Calu3 (cell line): Measurements from ENCODE around the gene AASDHPPT. TPM values are rescaled to one million over a fixed set of nuclear protein-coding genes. Genes with fewer than 3 reads are reported as not detected.

Source experiments
- BruUV-seq: library from RNA; stranded (reverse); fragments of 400-500 nt; replicated peaks from 2 replicates; lab custom pipeline; 2021; lab: Mats Ljungman, UMichigan
- CTCF ChIA-PET: fragments of 300-600 bp; sonication (Branson Sonifier 250); formaldehyde crosslinking; loops from one replicate; lab custom pipeline; 2022; ENCODE audit warnings: antibody characterized with exemption; lab: Charles Lee
- DNase-seq: peaks from one replicate; pipeline ENCODE4 v3.0.0; 2022
- H3K27ac Mint-ChIP-seq: one replicate; pipeline ENCODE4 v1.8.0; 2022; ENCODE audit warnings: mixed read lengths; ENCODE audit not compliant: unreplicated experiment
- H3K27me3 Mint-ChIP-seq: one replicate; pipeline ENCODE4 v1.8.0; 2022; ENCODE audit warnings: mixed read lengths; ENCODE audit not compliant: unreplicated experiment
- H3K36me3 Mint-ChIP-seq: one replicate; pipeline ENCODE4 v1.8.0; 2022; ENCODE audit warnings: mild to moderate bottlenecking, moderate library complexity, mixed read lengths; ENCODE audit not compliant: insufficient read depth, unreplicated experiment
- H3K4me1 Mint-ChIP-seq: one replicate; pipeline ENCODE4 v1.8.0; 2022; ENCODE audit warnings: mild to moderate bottlenecking, low read depth, mixed read lengths; ENCODE audit not compliant: unreplicated experiment
- H3K4me3 Mint-ChIP-seq: one replicate; pipeline ENCODE4 v1.8.0; 2022; ENCODE audit warnings: mild to moderate bottlenecking, low read depth, moderate library complexity, mixed read lengths; ENCODE audit not compliant: unreplicated experiment
- H3K9me3 Mint-ChIP-seq: one replicate; pipeline ENCODE4 v1.8.0; 2022; ENCODE audit warnings: low read depth, mixed read lengths; ENCODE audit not compliant: unreplicated experiment
- intact Hi-C: fragments of 100-400 bp; cut with micrococcal nuclease; formaldehyde crosslinking; loops from one replicate; pipeline ENCODE4 v1.10.0; 2022; ENCODE audit not compliant: unreplicated experiment
- total RNA-seq: library from RNA; stranded (reverse); gene quantifications from 2 replicates; pipeline ENCODE4 v1.2.3, GENCODE V29; 2022
- TF ChIP-seq, protein P1 (sequence below): fragments of 200-600 bp; IDR thresholded peaks from one replicate; pipeline ENCODE4 v1.8.0; 2022; ENCODE audit warnings: antibody characterized with exemption; ENCODE audit not compliant: unreplicated experiment

AASDHPPT gene
- total RNA-seq, 1 experiment from 2014 or later, result 24.9 TPM

DNA sequence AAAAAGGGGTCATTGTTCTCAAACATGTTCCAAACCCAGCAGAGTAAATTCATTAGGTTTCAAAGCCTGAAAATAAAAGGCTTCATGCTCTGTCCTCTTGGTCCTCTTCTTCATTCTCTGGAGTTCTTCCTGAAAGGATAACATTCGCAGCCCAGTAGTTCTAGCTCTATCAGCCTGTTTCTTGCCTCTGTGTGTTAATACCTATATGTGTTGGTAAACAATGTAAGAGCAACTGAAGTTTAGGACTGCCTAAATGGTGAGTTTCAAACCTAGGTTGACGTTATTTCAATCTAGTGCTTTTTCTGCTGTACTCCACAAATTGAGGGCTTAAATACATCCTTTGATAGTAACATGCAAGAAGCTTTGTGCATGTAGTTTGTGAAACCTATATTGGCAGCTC, 9.4 kb downstream of the AASDHPPT start:
- peaks cover 14% of the 10 kb centered on the region for H3K4me1 Mint-ChIP-seq
- H3K27ac Mint-ChIP-seq, result peak overlapping the region; percentile 48
- no TSS peak for BruUV-seq
- TF ChIP-seq, protein P1, sequence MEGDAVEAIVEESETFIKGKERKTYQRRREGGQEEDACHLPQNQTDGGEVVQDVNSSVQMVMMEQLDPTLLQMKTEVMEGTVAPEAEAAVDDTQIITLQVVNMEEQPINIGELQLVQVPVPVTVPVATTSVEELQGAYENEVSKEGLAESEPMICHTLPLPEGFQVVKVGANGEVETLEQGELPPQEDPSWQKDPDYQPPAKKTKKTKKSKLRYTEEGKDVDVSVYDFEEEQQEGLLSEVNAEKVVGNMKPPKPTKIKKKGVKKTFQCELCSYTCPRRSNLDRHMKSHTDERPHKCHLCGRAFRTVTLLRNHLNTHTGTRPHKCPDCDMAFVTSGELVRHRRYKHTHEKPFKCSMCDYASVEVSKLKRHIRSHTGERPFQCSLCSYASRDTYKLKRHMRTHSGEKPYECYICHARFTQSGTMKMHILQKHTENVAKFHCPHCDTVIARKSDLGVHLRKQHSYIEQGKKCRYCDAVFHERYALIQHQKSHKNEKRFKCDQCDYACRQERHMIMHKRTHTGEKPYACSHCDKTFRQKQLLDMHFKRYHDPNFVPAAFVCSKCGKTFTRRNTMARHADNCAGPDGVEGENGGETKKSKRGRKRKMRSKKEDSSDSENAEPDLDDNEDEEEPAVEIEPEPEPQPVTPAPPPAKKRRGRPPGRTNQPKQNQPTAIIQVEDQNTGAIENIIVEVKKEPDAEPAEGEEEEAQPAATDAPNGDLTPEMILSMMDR, result no peak
- no peak overlapping the region for H3K4me3 Mint-ChIP-seq
- peaks cover 4% of the 10 kb centered on the region for H3K36me3 Mint-ChIP-seq
- H3K9me3 Mint-ChIP-seq, result no peaks in the 10 kb centered on the region
- intact Hi-C loops, result loop anchor here (2.0 to 10.0 kb wide), 2 partner anchors 928 to 950 kb away; partner anchors contain the start of gene GUCY1A2
- CTCF ChIA-PET, result no interaction called here
- DNase-seq, result no peak
- no peaks in the 10 kb centered on the region for H3K27me3 Mint-ChIP-seq

DNA sequence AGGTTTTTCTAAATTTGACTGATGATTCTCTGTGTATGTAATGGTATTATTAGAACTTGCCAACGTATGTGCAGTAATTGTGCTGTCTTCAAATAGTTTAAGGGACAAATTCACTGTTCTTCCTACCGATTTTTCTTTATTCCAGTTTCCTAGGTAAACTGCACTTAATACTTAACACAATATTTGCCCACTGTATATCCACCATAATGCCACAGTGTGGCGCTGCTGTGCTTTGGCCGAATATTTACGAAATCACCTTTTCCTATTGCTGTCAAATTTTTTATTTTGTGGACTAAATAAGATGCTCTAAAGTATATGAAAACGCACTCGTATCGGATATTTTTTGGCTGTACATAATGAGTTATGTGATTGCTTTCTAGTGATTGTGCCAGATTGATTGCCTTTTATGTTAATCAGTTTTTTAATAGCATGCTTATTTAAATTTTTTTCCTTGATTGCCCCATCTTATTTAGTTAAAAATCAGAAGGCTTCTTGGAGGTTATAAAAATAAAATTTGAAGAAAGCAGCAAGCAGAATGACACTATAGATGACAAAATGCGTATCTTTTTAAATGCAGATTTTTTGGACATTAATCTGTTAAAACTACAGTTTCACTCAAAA, 10.5 kb downstream of the AASDHPPT start:
- BruUV-seq, result no TSS peak
- no peaks in the 10 kb centered on the region for H3K9me3 Mint-ChIP-seq
- CTCF ChIA-PET, result no interaction called here
- H3K4me1 Mint-ChIP-seq, result peaks cover 14% of the 10 kb centered on the region
- TF ChIP-seq, protein P1, result peak; percentile 55
- H3K36me3 Mint-ChIP-seq, result peaks cover 4% of the 10 kb centered on the region
- peak; percentile 20 for DNase-seq
- no peak overlapping the region for H3K27ac Mint-ChIP-seq
- intact Hi-C loops, result loop anchor here (2.0 to 10.0 kb wide), 2 partner anchors 927 to 949 kb away; partner anchors contain the start of gene GUCY1A2
- H3K4me3 Mint-ChIP-seq, result no peak overlapping the region
- no peaks in the 10 kb centered on the region for H3K27me3 Mint-ChIP-seq

DNA sequence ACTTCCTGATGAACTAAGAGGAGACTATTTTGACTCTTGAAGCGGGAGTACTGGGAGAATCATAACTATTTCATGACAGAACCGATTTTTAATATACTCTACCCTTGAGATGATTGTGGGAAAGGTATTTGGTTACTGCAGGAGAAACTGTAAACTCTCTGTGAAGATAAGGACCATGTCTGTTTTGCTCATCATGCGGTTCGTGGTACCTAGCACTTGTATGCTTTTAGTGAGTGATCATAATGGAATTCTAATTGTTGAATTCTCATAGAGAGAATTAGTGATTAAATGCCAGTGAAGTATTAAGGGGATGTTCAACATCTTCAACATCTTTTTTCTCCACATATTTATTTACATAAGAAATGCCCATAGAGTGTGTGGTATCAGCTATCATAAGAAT, 11.4 kb downstream of the AASDHPPT start:
- peaks cover 14% of the 10 kb centered on the region for H3K4me1 Mint-ChIP-seq
- CTCF ChIA-PET, result no interaction called here
- H3K36me3 Mint-ChIP-seq, result peaks cover 4% of the 10 kb centered on the region
- no peaks in the 10 kb centered on the region for H3K9me3 Mint-ChIP-seq
- H3K4me3 Mint-ChIP-seq, result no peak overlapping the region
- intact Hi-C loops, result loop anchor here (10.0 kb wide), 1 partner anchor 926 kb away; the partner anchor contains the start of gene GUCY1A2
- DNase-seq, result no peak
- TF ChIP-seq, protein P1, result no peak
- no peaks in the 10 kb centered on the region for H3K27me3 Mint-ChIP-seq
- BruUV-seq, result no TSS peak
- no peak overlapping the region for H3K27ac Mint-ChIP-seq

DNA sequence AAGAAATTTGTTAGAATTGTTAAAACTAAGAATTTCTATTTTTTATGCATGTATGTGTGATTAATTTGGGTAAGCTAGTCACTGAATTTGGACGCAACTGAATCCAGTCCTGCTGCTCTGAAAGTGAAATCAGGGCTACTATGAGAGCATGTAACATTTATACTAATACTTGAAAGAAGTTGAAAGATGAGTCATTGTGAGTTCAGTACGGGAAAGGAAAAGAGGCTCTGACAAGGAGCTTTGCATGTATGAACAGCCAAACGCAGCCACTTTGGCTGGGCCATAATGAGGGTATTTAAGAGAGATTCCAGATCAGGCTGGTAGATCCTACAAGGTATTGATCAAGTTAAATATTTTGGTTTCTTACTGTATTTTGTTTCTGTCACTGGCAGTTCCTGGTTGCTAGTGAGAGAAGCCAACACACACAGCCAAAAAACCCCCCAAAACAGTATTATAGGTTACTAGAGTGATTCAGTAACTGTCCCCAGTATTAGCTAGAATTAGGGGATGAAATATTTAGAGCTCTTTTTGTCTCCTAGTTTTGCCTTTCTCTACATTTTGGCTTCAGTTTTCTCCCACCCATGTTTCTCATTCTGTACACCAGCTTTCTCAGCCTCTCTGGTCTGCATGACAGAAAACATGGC, 14.1 kb downstream of the AASDHPPT start:
- intact Hi-C loops, result no loop called here
- no peak overlapping the region for H3K4me3 Mint-ChIP-seq
- no peaks in the 10 kb centered on the region for H3K9me3 Mint-ChIP-seq
- no peak overlapping the region for H3K27ac Mint-ChIP-seq
- H3K4me1 Mint-ChIP-seq, result peaks cover 7% of the 10 kb centered on the region
- DNase-seq, result no peak
- H3K27me3 Mint-ChIP-seq, result no peaks in the 10 kb centered on the region
- TF ChIP-seq, protein P1, result no peak
- CTCF ChIA-PET, result no interaction called here
- BruUV-seq, result no TSS peak
- peaks cover under 1% of the 10 kb centered on the region for H3K36me3 Mint-ChIP-seq
